ENCODE measurements around the gene PGPEP1. TPM values are rescaled to one million over a fixed set of nuclear protein-coding genes. Genes with fewer than 3 reads are reported as not detected.
"Not testable (repeated sequence)": the region's sequence is repeated elsewhere in the genome, so short reads cannot be mapped to it uniquely, and the experiment has no call there.

Gene PGPEP1
- total and polyA plus RNA-seq, 11 donors: 22.5 to 58.6 (median 43.6) TPM

DNA sequence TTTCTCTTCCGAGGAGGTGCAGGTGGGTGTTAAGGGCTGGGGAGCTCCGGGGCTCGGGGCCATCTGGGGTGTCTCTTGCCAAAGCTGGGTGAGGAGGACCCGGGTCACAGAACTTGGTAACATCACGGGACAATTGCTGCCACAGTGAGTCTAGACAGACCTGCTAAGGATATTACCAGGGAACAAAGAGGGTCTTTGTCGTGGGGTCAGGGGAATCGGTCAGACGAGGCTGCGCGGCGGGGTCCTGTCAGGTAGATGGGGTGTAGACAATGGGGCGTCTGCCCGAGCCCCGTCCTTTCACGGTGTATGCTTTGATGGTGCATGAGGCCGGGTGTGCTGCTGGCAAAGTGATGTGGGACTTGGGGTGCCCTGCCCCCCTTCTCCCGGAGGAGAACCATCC lies 7.8 kb downstream of the PGPEP1 start:
- H3K36me3 ChIP-seq: peaks cover 0 to 43% (median 13%) of the 10 kb centered on the region in 9 donors
- no peaks in the 10 kb centered on the region for H3K27me3 ChIP-seq
- ATAC-seq: peak in 2 of 4 donors; percentile 14 to 20
- H3K27ac ChIP-seq: no peak overlapping the region
- H3K9me3 ChIP-seq: no peaks in the 10 kb centered on the region
- 90 to 93% (median 92%) methylated on average over 17 of the region's 17 CpGs for WGBS, 4 donors
- intact Hi-C loops (cut with DNase I): loop anchor here in 6 of 10 donors (2.0 to 5.0 kb wide), 4 partner anchors 61 to 65 kb away; no protein-coding TSS in a partner anchor
- H3K4me1 ChIP-seq: peaks cover 0 to 3% (median 0%) of the 10 kb centered on the region in 12 donors
- H3K4me3 ChIP-seq: no peak overlapping the region
- TF ChIP-seq, protein P1, sequence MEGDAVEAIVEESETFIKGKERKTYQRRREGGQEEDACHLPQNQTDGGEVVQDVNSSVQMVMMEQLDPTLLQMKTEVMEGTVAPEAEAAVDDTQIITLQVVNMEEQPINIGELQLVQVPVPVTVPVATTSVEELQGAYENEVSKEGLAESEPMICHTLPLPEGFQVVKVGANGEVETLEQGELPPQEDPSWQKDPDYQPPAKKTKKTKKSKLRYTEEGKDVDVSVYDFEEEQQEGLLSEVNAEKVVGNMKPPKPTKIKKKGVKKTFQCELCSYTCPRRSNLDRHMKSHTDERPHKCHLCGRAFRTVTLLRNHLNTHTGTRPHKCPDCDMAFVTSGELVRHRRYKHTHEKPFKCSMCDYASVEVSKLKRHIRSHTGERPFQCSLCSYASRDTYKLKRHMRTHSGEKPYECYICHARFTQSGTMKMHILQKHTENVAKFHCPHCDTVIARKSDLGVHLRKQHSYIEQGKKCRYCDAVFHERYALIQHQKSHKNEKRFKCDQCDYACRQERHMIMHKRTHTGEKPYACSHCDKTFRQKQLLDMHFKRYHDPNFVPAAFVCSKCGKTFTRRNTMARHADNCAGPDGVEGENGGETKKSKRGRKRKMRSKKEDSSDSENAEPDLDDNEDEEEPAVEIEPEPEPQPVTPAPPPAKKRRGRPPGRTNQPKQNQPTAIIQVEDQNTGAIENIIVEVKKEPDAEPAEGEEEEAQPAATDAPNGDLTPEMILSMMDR (IDR thresholded peaks at IDR 0.05): no peak
- TF ChIP-seq POLR2A (IDR thresholded peaks at IDR 0.05): no peak
- DNase-seq: no peak

GRCh38 chr19:18348818-18349339 lies 8.5 kb downstream of the PGPEP1 start:
- not testable (repeated sequence) for H3K27ac ChIP-seq, H3K4me1 ChIP-seq, ATAC-seq, H3K27me3 ChIP-seq, H3K9me3 ChIP-seq, H3K4me3 ChIP-seq, DNase-seq
- 88 to 92% (median 90%) methylated on average over 6 of the region's 6 CpGs for WGBS, 4 donors
- intact Hi-C loops (cut with DNase I): loop anchor here in 9 of 10 donors (1.0 to 5.0 kb wide), 5 partner anchors 60 to 64 kb away; no protein-coding TSS in a partner anchor
- H3K36me3 ChIP-seq: peaks cover 0 to 39% (median 6%) of the 10 kb centered on the region in 9 donors

DNA sequence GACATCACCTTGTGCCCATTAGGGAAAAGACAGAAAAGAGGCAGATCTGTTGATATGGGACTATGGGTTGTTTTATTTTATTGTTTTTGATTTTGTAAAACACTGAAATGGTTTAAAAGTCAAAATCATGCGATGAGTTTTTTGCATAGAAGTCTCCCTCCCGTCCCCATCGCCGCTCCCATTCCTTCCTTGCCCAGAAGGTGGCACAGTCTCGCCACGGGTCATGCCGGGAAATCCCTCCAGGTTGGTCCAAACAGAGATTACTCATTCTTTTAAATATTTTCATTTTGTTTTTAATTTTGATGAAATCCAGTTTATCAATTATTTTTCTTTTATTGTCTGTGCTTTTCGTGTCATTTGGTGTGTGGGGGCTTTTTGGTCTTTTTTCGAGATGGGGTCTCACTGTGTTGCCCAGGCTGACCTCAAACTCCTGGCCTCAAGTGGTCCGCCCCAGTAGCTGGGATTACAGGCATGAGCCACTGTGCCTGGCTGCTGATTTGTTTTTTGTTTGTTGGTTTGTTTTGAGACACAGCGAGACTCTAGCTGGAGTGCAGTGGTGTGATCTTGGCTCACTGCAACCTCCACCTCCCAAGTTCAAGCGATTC lies 9.2 kb downstream of the PGPEP1 start:
- Histone ChIP-seq H3K27ac (no peak overlapping the region), H3K36me3 (peaks cover 0 to 33% (median 6%) of the 10 kb centered on the region in 9 donors), H3K9me3 (no peaks in the 10 kb centered on the region), H3K27me3 (no peaks in the 10 kb centered on the region), H3K4me3 (no peak overlapping the region), H3K4me1 (peaks cover 0 to 3% (median 0%) of the 10 kb centered on the region in 12 donors)
- DNase-seq: peak in 4 of 5 donors; percentile 45 to 59 (median 46)
- intact Hi-C loops (cut with DNase I): loop anchor here (1.0 to 5.0 kb wide), 6 partner anchors 38 to 63 kb away; partner anchors contain the start of gene GDF15 (in 2 of the 10)
- peak in 2 of 4 donors; percentile 64 to 67 for ATAC-seq
- TF ChIP-seq POLR2A (IDR thresholded peaks at IDR 0.05): no peak
- TF ChIP-seq, protein P1 (IDR thresholded peaks at IDR 0.05): peak; percentile 63 to 83 (median 71)
- WGBS, 4 donors: 60 to 62% (median 60%) methylated on average over 12 of the region's 12 CpGs

DNA sequence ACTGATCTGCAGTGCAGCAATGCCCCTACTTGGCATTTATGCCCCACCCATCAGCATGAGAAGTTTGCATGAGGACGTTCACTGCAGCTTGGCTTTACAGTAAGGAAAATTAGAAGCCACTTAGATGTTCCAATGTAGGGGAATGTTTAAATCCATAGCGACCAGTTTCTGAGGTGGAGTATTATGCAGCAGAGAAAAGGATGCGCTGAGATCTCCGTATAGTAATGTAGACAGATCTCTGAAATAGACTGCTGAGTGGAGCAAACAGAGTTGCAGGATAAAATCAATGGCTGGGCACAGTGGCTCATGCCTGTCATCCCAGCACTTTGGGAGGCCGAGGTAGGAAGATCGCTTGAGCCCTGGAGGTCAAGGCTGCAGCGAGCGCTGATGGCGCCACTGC lies 10.1 kb downstream of the PGPEP1 start:
- Histone ChIP-seq H3K9me3 (no peaks in the 10 kb centered on the region), H3K27ac (no peak overlapping the region), H3K27me3 (no peaks in the 10 kb centered on the region), H3K4me3 (no peak overlapping the region), H3K36me3 (peaks cover 0 to 26% (median 9%) of the 10 kb centered on the region in 9 donors), H3K4me1 (peaks cover 0 to 3% (median 0%) of the 10 kb centered on the region in 12 donors)
- intact Hi-C loops (cut with DNase I): loop anchor here in 3 of 10 donors (2.0 to 5.0 kb wide), 2 partner anchors 37 to 60 kb away; partner anchors contain the start of gene GDF15 (in 2 of the 3)
- no peak for ATAC-seq
- WGBS, 4 donors: 82 to 93% (median 85%) methylated on average over 9 of the region's 9 CpGs
- TF ChIP-seq POLR2A (IDR thresholded peaks at IDR 0.05): no peak
- TF ChIP-seq, protein P1 (IDR thresholded peaks at IDR 0.05): no peak
- no peak for DNase-seq

Data from heart left ventricle (tissue), 16 donors.